ENCODE results near the gene OSTM1.

GRCh38 chr6:108106694-108107093 is 32.2 kb upstream of the OSTM1 start:
- TF ChIP-seq MTA2 (IDR thresholded peaks at IDR 0.05; ENCODE audit: low read depth) (no peak), ZZZ3 (IDR thresholded peaks at IDR 0.05; ENCODE audit: control insufficient read depth, insufficient read length, low read depth) (no peak), CREB1 (IDR thresholded peaks at IDR 0.05; ENCODE audit: low read depth) (no peak), FOXM1 (IDR thresholded peaks at IDR 0.05; ENCODE audit: low read depth, low read length) (no peak), EP300 (IDR thresholded peaks at IDR 0.05; ENCODE audit: borderline replicate concordance in 1 of 2, control insufficient read depth in 1 of 2, low read depth in 2 of 2, low read length in 2 of 2) (no peak), SMARCA5 (IDR thresholded peaks at IDR 0.05) (no peak), MAX (IDR thresholded peaks at IDR 0.05; ENCODE audit: low read depth, low read length) (no peak)
